Measurements from ENCODE around the gene KBTBD6.

DNA sequence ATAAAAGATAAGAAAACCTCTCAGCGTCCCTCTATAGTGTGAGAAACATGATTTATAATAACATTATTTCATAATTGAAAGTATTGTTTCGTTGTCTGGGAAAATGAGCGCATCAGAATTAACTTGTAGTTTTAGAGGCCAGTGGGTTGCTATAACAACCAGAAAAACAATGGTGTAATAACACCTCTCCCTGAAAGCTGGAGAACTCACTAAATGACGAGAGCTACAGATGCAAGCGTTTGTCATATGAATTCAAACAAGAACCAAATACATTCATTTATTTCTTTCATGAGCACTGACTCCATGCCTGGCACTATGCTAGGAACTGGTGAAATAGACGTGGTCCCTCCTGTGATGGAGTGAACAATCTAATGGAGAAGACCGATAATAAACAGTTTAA, 45.4 kb upstream of the KBTBD6 start:
- TF ChIP-seq, protein P1, sequence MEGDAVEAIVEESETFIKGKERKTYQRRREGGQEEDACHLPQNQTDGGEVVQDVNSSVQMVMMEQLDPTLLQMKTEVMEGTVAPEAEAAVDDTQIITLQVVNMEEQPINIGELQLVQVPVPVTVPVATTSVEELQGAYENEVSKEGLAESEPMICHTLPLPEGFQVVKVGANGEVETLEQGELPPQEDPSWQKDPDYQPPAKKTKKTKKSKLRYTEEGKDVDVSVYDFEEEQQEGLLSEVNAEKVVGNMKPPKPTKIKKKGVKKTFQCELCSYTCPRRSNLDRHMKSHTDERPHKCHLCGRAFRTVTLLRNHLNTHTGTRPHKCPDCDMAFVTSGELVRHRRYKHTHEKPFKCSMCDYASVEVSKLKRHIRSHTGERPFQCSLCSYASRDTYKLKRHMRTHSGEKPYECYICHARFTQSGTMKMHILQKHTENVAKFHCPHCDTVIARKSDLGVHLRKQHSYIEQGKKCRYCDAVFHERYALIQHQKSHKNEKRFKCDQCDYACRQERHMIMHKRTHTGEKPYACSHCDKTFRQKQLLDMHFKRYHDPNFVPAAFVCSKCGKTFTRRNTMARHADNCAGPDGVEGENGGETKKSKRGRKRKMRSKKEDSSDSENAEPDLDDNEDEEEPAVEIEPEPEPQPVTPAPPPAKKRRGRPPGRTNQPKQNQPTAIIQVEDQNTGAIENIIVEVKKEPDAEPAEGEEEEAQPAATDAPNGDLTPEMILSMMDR (IDR thresholded peaks at IDR 0.05; ENCODE audit: low read depth, low read length, missing input control) = no peak
- no peak for TF ChIP-seq RAD21 (IDR thresholded peaks at IDR 0.05)
- TF ChIP-seq JUND (IDR thresholded peaks at IDR 0.05) = no peak
- no peak for TF ChIP-seq TAF1 (conservative IDR thresholded peaks at IDR 0.05)
- no peak for TF ChIP-seq MAX (IDR thresholded peaks at IDR 0.05)
